Measurements from ENCODE around the gene DOCK2.

- no peak for TF ChIP-seq CTCF (IDR thresholded peaks at IDR 0.05)
- no peak for TF ChIP-seq ZFX (IDR thresholded peaks at IDR 0.05; ENCODE audit: borderline replicate concordance)
Observed at GRCh38 chr5:169716287-169716686, 79.2 kb downstream of the DOCK2 start.
